ENCODE results near the gene HAGH. TPM values are rescaled to one million over a fixed set of nuclear protein-coding genes. Genes with fewer than 3 reads are reported as not detected.

Gene HAGH
- total and polyA plus RNA-seq, 9 of the 15 experiments (the other 6 are each of a cell fraction or from before 2014, with no cell fraction given) = 0.46 to 35.1 (median 16.8) TPM

- TF ChIP-seq, protein P1, sequence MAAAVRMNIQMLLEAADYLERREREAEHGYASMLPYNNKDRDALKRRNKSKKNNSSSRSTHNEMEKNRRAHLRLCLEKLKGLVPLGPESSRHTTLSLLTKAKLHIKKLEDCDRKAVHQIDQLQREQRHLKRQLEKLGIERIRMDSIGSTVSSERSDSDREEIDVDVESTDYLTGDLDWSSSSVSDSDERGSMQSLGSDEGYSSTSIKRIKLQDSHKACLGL (CRISPR knock-in tag; IDR thresholded peaks at IDR 0.05; ENCODE audit: borderline replicate concordance, poor library complexity, severe bottlenecking) = no peak
- no peak for TF ChIP-seq MECOM (CRISPR knock-in tag; IDR thresholded peaks at IDR 0.05)
- TF ChIP-seq, protein P2, sequence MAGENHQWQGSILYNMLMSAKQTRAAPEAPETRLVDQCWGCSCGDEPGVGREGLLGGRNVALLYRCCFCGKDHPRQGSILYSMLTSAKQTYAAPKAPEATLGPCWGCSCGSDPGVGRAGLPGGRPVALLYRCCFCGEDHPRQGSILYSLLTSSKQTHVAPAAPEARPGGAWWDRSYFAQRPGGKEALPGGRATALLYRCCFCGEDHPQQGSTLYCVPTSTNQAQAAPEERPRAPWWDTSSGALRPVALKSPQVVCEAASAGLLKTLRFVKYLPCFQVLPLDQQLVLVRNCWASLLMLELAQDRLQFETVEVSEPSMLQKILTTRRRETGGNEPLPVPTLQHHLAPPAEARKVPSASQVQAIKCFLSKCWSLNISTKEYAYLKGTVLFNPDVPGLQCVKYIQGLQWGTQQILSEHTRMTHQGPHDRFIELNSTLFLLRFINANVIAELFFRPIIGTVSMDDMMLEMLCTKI (IDR thresholded peaks at IDR 0.05; ENCODE audit: partially characterized antibody) = no peak
- 0 out of 2 replicates have a peak, but pooled peaks have one; percentile 8 for TF ChIP-seq JUND (IDR thresholded peaks at IDR 0.05; ENCODE audit: borderline replicate concordance, low read depth, low read length)
- TF ChIP-seq JUND (tag; IDR thresholded peaks at IDR 0.05; ENCODE audit: borderline replicate concordance, low read depth, low read length) = no peak
- no peak for TF ChIP-seq ZNF76 (CRISPR knock-in tag; IDR thresholded peaks at IDR 0.05; ENCODE audit: borderline replicate concordance)
- TF ChIP-seq ZNF354B (CRISPR knock-in tag; IDR thresholded peaks at IDR 0.05) = no peak
- TF ChIP-seq CTBP1 (IDR thresholded peaks at IDR 0.05; ENCODE audit: borderline replicate concordance) = peak; percentile 54; the same call in 1 of the 2 replicates
- no peak for TF ChIP-seq HEY1 (CRISPR knock-in tag; IDR thresholded peaks at IDR 0.05; ENCODE audit: borderline replicate concordance)
- 0 out of 2 replicates have a peak, but pooled peaks have one; percentile 34 for TF ChIP-seq ZNF583 (CRISPR knock-in tag; IDR thresholded peaks at IDR 0.05)
- TF ChIP-seq HLTF (IDR thresholded peaks at IDR 0.05) = no peak
- TF ChIP-seq ILK (tag; IDR thresholded peaks at IDR 0.05; ENCODE audit: borderline replicate concordance, low read depth) = no peak
- TF ChIP-seq FOXP1 (CRISPR knock-in tag; IDR thresholded peaks at IDR 0.05) = peak; percentile 57; the same call in 1 of the 2 replicates
- TF ChIP-seq NCOA1 (IDR thresholded peaks at IDR 0.05; ENCODE audit: low read depth) = peak; percentile 20; the same call in 1 of the 2 replicates
- TF ChIP-seq, protein P3, sequence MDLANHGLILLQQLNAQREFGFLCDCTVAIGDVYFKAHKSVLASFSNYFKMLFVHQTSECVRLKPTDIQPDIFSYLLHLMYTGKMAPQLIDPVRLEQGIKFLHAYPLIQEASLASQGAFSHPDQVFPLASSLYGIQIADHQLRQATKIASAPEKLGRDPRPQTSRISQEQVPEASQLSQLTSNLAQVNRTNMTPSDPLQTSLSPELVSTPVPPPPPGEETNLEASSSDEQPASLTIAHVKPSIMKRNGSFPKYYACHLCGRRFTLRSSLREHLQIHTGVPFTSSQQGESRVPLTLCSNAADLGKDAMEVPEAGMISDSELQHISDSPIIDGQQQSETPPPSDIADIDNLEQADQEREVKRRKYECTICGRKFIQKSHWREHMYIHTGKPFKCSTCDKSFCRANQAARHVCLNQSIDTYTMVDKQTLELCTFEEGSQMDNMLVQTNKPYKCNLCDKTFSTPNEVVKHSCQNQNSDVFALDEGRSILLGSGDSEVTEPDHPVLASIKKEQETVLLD (IDR thresholded peaks at IDR 0.05) = peak; percentile 43; the same call in 1 of the 2 replicates
- peak in 1 of 2 experiments; percentile 58; a peak in 1 of 4 replicates for TF ChIP-seq NONO (IDR thresholded peaks at IDR 0.05; ENCODE audit: low read depth in 2 of 2, low read length in 1 of 2)
- TF ChIP-seq SP1 (CRISPR knock-in tag; IDR thresholded peaks at IDR 0.05) = peak; percentile 67
- no peak for TF ChIP-seq MTA1 (IDR thresholded peaks at IDR 0.05; ENCODE audit: borderline replicate concordance)
- TF ChIP-seq CREM (IDR thresholded peaks at IDR 0.05; ENCODE audit: low read depth) = 0 out of 2 replicates have a peak, but pooled peaks have one; percentile 31
- peak; percentile 88 for TF ChIP-seq MYC (IDR thresholded peaks at IDR 0.05; ENCODE audit: low read depth, low read length)
- TF ChIP-seq MYC (CRISPR knock-in tag; IDR thresholded peaks at IDR 0.05; ENCODE audit: borderline replicate concordance, low read depth) = no peak
- TF ChIP-seq ZFX (CRISPR knock-in tag; IDR thresholded peaks at IDR 0.05) = peak; percentile 59
- no peak for TF ChIP-seq SNIP1 (IDR thresholded peaks at IDR 0.05; ENCODE audit: low read depth)
- no peak for TF ChIP-seq POU5F1 (IDR thresholded peaks at IDR 0.05; ENCODE audit: borderline replicate concordance, low read depth, low read length, partially characterized antibody)
Measured at GRCh38 chr16:1871974-1872635, 45.5 kb upstream of the HAGH start, which contains the start of gene MEIOB (continued).

Measured in K562 (cell line).